SH-SY5Y (cell line): Measurements from ENCODE around the gene WDR70.

Experiments used
- GATA2 ChIP-seq: IDR thresholded peaks from 2 replicates; pipeline ENCODE4 v1.6.1; 2011; ENCODE audit warnings: mild to moderate bottlenecking, low read depth, low read length
- GATA3 ChIP-seq: IDR thresholded peaks from 2 replicates; pipeline ENCODE4 v1.6.1; 2011; ENCODE audit warnings: low read depth, mild to moderate bottlenecking, low read length, moderate library complexity

The WDR70 gene

DNA sequence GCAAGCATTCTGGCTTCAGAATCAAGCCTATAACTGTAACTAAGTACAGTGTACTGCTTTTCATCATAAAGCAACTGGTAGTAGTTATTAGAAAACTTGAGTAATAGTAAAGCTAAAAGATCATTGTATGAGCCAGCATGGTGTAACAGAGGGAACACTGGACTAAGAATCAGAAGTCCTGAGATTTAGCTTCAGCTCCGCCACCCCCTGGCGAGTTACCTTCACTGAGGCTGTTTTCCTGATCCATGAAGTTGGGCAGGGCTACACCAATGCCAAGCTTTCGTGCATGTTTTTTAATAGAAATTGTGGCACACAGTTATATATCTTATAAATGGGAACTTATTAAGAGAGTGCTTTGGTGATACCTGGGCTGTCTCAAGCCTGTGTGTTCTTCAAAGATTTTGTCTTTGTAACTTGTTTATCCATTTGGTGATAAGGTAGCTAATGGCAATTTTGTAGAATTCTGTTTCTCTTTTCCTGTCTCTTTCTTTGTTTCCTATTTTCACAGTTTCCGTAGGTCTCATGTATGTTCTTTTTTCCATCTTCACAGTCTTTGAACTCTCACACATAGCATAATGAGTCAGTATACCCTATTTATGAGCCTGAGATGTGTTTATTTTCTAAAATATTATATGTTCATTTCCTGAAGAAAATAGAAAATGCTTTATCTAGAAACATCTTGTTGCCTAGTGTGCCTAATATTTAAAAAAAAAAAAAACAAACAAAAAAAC lies 358.4 kb downstream of the WDR70 start:
- TF ChIP-seq GATA3 (no peak), GATA2 (no peak)

DNA sequence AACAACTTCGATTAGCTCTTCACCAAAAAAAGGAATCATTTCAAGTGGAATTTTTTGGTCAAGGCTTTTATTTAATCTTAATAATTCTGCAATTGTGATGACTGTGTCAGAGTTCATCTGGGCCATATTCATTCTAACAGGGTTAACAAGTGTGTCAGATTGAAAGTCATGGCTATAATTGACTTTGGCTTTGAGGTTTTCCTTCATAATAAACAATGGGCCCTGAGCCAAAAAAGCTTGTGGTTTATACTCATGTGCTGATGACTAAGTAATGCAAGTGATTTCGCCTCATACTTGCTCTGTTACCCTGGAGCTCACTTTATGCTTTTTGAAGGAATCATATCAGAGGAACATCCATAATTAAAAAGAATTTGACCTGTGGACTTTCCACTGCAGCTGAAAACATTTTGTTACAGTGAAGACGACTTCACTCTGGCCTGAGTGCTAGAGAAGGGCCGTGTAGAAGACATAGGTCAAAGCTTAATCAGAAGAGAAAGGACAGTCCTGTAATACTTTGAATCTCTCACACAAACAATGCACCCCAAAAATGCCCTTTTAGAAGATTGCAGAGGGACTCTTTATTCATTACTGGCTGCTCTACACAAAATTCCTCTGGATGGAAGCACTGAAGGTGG lies 359.1 kb downstream of the WDR70 start:
- TF ChIP-seq GATA2 (no peak), GATA3 (no peak)

DNA sequence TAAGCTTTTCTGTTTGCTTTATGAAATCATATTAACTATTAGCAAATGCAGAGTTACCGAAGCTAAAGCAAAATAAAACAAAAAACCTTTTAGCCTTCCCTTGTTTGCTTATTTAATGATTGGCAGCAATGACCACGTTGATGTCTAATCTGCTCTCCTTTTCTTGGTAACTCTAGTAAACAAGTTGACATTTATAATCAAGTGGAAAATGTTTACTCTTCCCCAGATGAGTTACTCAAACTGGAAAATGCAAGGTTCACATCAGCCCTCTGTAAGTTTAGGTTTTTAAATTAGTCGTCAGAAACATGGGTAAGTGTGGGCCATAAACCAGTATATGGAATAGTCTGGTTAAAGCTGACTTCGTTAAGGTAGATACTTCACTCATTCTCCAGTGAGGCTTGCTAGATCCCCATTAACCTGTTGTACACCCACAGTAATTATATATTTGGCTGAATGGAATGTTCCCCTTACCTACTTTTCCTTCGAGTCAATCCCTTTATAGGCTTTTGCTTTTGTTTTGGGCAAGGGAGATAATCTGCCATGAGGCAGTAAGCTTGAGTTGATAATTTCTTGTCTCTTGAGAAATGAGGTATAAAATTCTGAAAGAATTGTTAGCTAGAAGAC lies 359.9 kb downstream of the WDR70 start:
- TF ChIP-seq GATA2 (no peak), GATA3 (no peak)

DNA sequence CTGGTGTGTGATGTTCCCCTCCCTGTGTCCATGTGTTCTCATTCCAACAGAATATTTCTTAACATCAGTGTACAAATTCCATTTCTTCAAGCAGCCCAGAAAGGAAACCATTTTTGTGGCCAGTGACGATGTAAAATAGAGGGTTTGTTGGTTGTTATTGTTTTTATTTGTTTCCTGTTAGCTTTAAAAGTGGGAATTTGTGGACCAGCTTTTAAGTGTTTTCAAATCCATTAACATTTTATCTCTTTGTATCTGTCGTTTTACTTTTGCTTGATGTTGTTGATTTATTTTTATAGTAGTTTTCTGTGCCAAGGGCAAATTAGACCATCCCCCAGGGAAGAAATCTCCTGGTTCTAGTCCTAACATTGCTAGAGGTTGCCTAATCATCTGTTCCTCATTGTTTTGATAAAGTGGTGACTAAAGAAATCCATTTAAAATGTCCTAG lies 360.7 kb downstream of the WDR70 start:
- TF ChIP-seq GATA2 (no peak), GATA3 (no peak)

DNA sequence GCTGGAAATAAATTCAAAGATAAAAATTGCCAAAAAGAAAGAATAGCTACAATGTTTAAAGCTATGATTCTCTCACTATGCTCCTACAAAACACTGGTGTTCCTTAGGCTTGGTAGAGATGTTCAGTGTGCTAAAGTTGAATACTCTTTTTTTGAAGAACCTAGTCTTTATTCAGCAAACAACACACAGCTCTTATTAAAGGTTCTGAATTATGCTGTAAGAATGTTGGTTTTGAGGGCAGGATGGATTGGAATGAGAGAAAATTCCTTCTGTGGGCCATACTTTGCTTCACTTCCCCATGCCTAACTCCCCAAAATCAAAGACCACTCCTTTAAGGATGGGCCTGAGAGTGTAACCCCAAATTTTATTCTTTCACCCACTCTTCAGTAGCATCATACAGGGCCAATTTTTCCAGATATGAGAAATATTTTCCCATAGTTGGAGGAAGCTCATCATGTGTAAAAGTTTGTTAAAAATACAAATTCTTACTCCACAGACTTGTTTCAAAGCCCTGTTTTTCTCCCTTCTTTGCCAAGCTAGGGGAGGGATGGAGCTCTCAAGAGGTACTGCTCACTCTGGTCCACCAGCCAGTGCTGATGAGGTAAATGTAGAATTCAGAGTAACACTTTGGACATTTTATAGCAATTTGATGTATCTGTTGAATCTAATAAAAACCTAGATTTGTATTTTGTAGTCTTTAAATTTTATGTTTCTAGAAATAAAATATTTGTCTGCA lies 361.4 kb downstream of the WDR70 start:
- TF ChIP-seq GATA3 = no peak
- no peak for TF ChIP-seq GATA2

DNA sequence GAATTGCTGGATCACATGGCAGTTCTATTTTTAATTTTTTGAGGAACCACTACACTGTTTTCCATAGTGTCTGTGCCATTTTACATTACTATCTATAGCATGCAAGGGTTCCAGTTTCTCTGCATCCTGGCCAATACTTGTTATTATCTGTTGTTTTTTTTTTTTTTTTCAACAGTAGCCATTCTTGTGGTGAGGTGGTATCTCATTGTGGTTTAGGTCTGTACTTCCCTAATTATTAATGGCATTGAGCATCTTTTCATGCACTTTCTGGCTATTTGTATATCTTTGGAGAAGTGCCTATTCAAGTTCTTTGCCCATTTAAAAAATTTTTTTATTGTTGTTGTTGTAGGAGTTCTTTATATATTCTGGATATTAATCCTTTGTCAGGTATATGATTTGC lies 363.0 kb downstream of the WDR70 start:
- TF ChIP-seq GATA3 (no peak), GATA2 (no peak)

DNA sequence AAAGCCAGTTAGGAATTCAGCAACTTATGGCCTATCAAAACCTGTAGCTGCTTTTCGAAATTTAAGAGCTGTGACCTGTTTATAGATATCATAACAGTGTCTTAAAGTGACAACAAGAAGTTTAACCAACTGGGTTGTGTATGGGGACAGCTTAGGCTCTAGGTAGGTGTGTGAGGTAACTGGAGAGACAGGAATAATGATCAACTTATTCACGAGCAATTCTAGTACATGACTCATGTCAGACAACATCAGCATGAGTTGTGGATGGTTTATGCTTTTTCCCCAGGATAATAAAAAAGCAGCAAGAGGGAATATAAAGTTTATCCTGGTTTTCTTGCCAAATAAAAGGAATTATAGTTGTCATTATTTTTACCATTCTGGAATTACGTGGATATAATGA lies 372.1 kb downstream of the WDR70 start:
- no peak for TF ChIP-seq GATA2
- no peak for TF ChIP-seq GATA3

DNA sequence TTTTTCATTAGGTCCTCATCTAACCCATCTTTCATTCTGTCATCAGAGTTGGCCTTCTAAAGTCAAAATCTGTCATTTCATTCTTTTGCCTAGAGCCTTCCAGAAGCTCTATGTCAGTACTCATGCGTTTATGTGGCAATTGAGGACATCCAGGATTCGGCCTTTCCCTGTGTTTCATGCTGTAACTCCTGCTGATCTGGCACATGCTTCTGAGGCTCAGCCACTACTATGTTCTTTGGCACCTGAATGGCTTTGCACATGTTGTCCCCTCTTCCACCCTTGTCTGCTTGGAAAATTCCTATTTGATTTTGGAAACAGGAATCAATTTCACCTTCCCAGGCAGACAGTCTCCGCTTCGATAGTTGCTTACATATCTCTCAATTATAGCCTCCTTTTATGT lies 375.9 kb downstream of the WDR70 start:
- TF ChIP-seq GATA3 (no peak), GATA2 (no peak)

DNA sequence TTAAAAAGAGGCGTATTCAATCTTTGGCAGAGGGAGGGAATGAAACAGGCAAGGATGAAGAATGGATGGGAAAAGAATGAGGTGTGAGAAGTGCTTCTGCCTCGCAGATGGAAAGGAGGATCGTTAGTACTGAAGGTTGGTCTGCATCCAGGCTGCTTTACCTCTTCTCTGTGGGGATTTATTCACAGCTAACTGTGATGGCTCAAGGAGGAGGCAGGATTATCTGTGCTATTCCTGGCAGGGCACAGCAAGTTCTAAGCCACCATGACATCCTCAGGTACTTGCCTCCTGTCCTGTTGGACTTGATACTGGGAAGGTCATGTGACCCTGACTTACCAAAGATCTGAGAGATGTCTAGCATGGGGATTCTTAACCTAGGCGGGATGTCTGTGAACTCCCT lies 376.5 kb downstream of the WDR70 start:
- TF ChIP-seq GATA2 (no peak), GATA3 (no peak)

DNA sequence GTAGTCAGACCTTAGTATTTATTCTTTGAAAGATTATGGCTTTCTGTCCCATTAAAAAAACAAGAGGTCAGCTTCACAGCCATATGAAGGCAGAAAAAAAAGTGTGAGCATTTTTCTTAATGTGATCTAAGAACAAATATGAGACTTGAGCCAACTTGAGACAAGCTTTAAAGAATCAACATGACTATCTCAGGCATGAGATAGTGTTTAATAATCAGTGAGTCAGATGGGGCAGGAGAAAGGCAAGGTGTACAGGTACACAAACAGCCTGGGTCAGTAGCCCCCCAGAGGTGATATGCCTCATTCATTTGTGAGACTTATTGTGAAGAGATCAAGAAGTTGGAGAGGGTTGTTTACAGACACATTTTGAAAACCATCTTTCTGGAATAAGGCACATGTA lies 377.1 kb downstream of the WDR70 start:
- TF ChIP-seq GATA3 (no peak), GATA2 (no peak)

DNA sequence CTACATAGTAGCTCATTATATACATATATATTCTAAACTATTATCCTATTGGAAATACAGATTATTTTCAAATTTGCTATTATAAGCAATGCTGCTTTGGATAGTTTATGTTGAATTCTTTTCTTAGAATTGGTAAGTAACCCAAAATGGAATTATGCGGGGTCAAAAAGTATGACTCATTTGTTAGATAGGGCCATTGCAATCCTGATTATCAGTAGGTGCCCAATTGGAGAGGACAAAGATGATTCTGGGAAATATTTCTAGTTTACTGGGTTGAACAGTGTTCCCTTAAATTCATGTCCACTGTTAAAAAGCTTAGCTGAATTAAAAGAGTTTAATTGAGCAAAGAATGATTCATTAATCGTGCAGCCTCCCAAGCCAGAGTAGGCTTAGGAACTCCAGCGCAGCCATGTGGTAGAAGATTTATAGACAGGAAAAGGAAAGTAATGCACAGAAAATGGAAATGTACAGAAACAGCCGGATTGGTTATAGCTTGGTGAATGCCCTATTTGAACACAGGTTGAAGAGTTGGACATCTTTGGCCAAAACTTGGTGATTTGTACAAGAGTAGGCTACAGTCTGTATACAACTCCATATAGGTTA lies 379.0 kb downstream of the WDR70 start:
- no peak for TF ChIP-seq GATA3
- TF ChIP-seq GATA2 = no peak

DNA sequence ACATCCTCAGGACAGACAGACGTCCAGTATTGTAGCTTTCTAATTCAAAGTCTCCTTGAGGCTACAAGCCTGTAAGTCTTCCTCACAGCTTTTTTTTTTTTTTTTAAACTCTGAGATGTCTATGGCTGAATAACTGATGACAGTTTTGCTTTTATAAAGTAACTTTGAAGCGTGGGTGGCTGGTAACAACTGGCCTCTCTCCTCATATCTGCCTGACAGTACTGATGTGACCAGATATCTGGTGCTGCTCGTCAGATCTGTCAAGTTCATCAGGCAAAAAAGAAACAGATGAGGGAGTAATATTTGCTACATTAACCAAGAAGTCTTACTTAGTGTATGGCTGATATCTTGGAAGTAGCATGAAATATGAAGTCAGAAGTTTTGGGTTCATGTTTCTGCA lies 388.1 kb downstream of the WDR70 start:
- TF ChIP-seq GATA3 = no peak

DNA sequence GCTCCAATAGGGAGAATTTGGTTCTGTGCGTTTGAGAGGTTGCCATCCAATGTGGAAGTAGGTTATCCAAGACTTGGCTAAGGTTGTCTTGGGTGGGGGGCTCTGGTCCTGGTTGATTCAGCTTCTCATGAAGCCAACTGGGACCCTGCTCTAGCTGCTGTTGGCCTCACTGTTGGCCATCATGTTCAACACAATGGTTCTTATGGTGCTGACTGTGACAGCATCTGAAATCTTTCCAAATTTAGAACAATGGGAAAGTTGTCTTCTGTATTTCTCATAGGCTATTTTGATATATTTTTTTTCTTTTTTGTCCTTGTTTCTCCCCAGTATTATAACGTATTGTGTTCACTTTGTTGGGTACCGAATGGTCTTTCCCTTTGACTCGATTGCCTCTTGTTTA lies 388.8 kb downstream of the WDR70 start:
- TF ChIP-seq GATA3 (no peak), GATA2 (no peak)

DNA sequence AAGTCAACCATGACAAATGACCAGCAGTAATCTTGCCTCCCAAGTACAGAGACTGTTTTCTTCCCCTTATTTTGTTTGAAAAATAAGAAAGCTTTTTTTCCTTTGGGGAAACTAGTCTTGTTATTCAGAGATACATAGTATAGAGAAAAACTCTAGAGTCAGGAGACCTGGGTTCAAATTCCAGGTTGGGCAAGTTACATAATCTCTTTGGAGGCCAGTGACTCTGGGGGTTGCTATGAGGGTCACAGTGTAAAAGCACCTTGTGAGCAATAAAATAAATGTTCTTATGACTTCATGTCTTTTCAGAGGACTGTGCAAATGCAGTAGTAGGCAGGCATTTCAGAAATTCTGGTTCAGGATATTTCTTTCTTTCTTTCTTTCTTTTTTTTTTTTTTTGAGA lies 389.3 kb downstream of the WDR70 start:
- no peak for TF ChIP-seq GATA2
- no peak for TF ChIP-seq GATA3
